HepG2 (cell line): ENCODE measurements around the gene LZTS2. TPM values are rescaled to one million over a fixed set of nuclear protein-coding genes. Genes with fewer than 3 reads are reported as not detected.
A peak's percentile ranks its signal among the peaks of the same experiment; 100 is the strongest.

Experiments used
- AFF4 ChIP-seq: sonication (generic); formaldehyde crosslinking; IDR thresholded peaks from 2 replicates; pipeline ENCODE4 v1.4.0; 2020; ENCODE audit warnings: missing genetic modification reagents
- ATF5 ChIP-seq: sonication (generic); formaldehyde crosslinking; IDR thresholded peaks from 2 replicates; pipeline ENCODE4 v1.4.0; 2020; ENCODE audit warnings: mild to moderate bottlenecking, low read depth, missing genetic modification reagents
- FIP1L1 ChIP-seq: fragments of 200-400 bp; formaldehyde crosslinking; IDR thresholded peaks from 2 replicates; pipeline ENCODE4 v1.6.1; 2018; ENCODE audit warnings: low read depth, mild to moderate bottlenecking, low read length, moderate library complexity, borderline replicate concordance; ENCODE audit not compliant: insufficient read depth
- GATAD2A ChIP-seq: IDR thresholded peaks from 2 replicates; pipeline ENCODE4 v1.6.1; 2016
- HMG20A ChIP-seq: IDR thresholded peaks from 2 replicates; pipeline ENCODE4 v1.6.1; 2016; ENCODE audit warnings: borderline replicate concordance
- JUND ChIP-seq: sonication (generic); formaldehyde crosslinking; IDR thresholded peaks from 2 replicates; pipeline ENCODE4 v1.8.0; 2022; ENCODE audit warnings: mild to moderate bottlenecking, missing genetic modification reagents
- MXD3 ChIP-seq: IDR thresholded peaks from 2 replicates; pipeline ENCODE4 v1.6.1; 2016; ENCODE audit warnings: mild to moderate bottlenecking, missing biosample characterization, missing genetic modification reagents
- NKX3-1 ChIP-seq: sonication (generic); formaldehyde crosslinking; IDR thresholded peaks from 2 replicates; pipeline ENCODE4 v1.5.0; 2020; ENCODE audit warnings: missing genetic modification reagents
- PCBP2 ChIP-seq: fragments of 200-400 bp; formaldehyde crosslinking; optimal IDR thresholded peaks from 2 replicates; pipeline ENCODE3; 2018; ENCODE audit warnings: low read length, low read depth; ENCODE audit not compliant: poor library complexity, severe bottlenecking
- SMAD1 ChIP-seq: sonication (generic); formaldehyde crosslinking; IDR thresholded peaks from 2 replicates; pipeline ENCODE4 v1.4.0; 2020; ENCODE audit warnings: missing genetic modification reagents, low read depth, mild to moderate bottlenecking, borderline replicate concordance
- SRSF4 ChIP-seq: fragments of 200-400 bp; formaldehyde crosslinking; IDR thresholded peaks from one replicate; pipeline ENCODE4 v1.6.1; 2018; ENCODE audit warnings: mild to moderate bottlenecking, low read depth, low read length, moderate library complexity; ENCODE audit not compliant: poor library complexity, severe bottlenecking
- SSRP1 ChIP-seq: IDR thresholded peaks from 2 replicates; pipeline ENCODE4 v1.6.1; 2016; ENCODE audit warnings: control low read depth
- ZHX1 ChIP-seq: sonication (generic); formaldehyde crosslinking; IDR thresholded peaks from 2 replicates; pipeline ENCODE4 v1.8.1; 2022; ENCODE audit warnings: low read depth, mild to moderate bottlenecking, missing genetic modification reagents
- ZNF160 ChIP-seq: sonication (generic); formaldehyde crosslinking; IDR thresholded peaks from 2 replicates; pipeline ENCODE4 v1.8.0; 2022; ENCODE audit warnings: mild to moderate bottlenecking, inconsistent platforms, missing genetic modification reagents
- ZNF512 ChIP-seq: sonication (generic); formaldehyde crosslinking; IDR thresholded peaks from 2 replicates; pipeline ENCODE4 v1.4.0; 2020; ENCODE audit warnings: mild to moderate bottlenecking, missing genetic modification reagents
- polyA plus RNA-seq, 8 experiments: library from polyadenylated mRNA; depleted of rRNA in 3 of 8; stranded (reverse) in 7 of 8; unstranded in 1 of 8; fragments of >200 nt; fragmentation: Illumina TruSeq in 4 of 8; extraction: Trizol in 4 of 8; gene quantifications; 2 replicates each; pipeline versions ENCODE4 v1.2.1 to v1.2.3, GENCODE V29; 2011 to 2016; ENCODE audit warnings: low read depth in 4 of 8, missing spikeins in 1 of 8, mixed read lengths in 1 of 8; ENCODE audit not compliant: insufficient read depth in 1 of 8
- total RNA-seq, 5 experiments: library from RNA; depleted of rRNA; stranded (reverse); fragments of >200 nt; fragmentation: Illumina TruSeq; extraction: Trizol; gene quantifications; 2 replicates each; pipeline ENCODE4 v1.2.3, GENCODE V29; 2016; ENCODE audit warnings: low read depth in 1 of 5

Gene LZTS2
- total and polyA plus RNA-seq, 2 of the 13 experiments (the other 11 are each of a cell fraction or from before 2014, with no cell fraction given), result 43.6 to 65.6 TPM

- TF ChIP-seq AFF4 (CRISPR knock-in tag) (no peak), MXD3 (CRISPR knock-in tag) (no peak; the same call in 1 of the 2 replicates), ATF5 (CRISPR knock-in tag) (no peak), ZHX1 (no peak), SSRP1 (no peak), GATAD2A (CRISPR knock-in tag) (no peak; the same call in 1 of the 2 replicates), ZNF512 (CRISPR knock-in tag) (no peak), ZNF160 (CRISPR knock-in tag) (peak; percentile 36; the same call in 1 of the 2 replicates), NKX3-1 (CRISPR knock-in tag) (no peak; the same call in 1 of the 2 replicates), FIP1L1 (no peak), JUND (CRISPR knock-in tag) (0 out of 2 replicates have a peak, but pooled peaks have one; percentile 32), PCBP2 (no peak), SMAD1 (CRISPR knock-in tag) (no peak; the same call in 1 of the 2 replicates), HMG20A (CRISPR knock-in tag) (no peak), SRSF4 (no peak)
Measured at GRCh38 chr10:100998183-100998990, 1.2 kb upstream of the LZTS2 start (continued).
